Fibroblast of mammary gland (primary cell): ENCODE results near the gene PZP.

Source experiments
- DNase-seq: peaks from one replicate; pipeline ENCODE4 v3.0.0-alpha.2; 2010; ENCODE audit warnings: low read depth
- H3K4me3 ChIP-seq: 2 replicates; pipeline ENCODE4 v1.5.1; 2011; ENCODE audit warnings: low read depth, mild to moderate bottlenecking, low read length, moderate library complexity; ENCODE audit not compliant: control insufficient read depth
- CTCF ChIP-seq: conservative IDR thresholded peaks from 2 replicates; pipeline ENCODE4 v1.5.1; 2011; ENCODE audit warnings: low read depth, low read length, inconsistent platforms; ENCODE audit not compliant: control insufficient read depth, insufficient read depth

Gene PZP

GRCh38 chr12:9127936-9128663, 80.1 kb downstream of the PZP start:
- H3K4me3 ChIP-seq: no peak overlapping the region
- DNase-seq: no peak
- TF ChIP-seq CTCF: no peak

DNA sequence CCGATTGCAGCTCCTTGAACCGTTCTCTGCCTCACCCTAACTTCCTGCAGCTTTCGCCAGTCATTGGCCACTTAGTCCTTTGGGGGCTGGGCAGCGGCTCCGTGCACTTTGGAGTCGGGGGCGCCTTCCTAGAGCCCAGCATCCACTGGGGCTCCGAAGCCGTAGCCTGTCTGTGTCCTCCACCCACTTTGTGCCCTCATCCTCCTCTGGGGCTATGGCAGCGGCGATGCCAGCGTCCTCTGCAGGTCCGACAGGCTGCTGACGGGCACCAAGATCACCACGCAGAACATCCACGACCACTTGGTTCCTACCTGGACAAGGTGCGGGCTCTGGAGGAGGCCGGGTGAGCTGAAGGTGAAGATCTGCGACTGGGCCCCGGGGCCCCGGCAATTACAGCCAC, 80.7 kb downstream of the PZP start:
- TF ChIP-seq CTCF: no peak
- no peak overlapping the region for H3K4me3 ChIP-seq
- DNase-seq: no peak

DNA sequence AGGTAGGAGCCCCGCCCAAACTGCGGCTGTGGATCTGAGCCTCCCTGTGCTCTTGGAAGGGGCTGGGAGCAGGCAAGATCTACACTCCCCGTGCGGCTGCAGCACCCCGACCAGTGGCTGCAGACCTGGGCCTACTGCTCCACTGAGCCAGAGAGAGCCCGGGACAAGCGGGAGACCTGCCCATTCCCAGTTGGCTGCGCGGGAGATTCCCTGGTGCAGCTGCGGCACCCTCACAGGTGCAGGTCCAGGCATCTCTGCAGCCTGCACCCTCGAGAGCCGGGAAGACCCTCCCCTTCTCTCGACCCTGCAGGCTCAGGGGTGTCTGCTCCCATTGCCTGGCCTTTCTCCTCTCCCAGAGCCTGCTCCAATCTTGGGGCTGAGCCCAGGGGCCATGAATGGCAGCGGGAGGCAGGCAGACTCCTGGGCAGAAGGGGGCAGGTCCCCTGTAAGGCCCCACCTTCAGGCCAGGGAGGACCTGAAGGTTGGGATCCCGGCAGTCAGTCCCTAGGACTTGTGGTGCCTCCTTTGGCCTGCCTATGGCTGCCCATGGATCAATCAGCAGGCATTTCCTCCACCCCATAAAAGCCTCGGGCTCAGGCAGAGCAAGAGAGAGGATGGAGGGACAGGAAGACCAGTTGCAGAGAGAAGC, 83.7 kb downstream of the PZP start:
- no peak for TF ChIP-seq CTCF
- no peak for DNase-seq

GRCh38 chr12:9123781-9124382, 84.3 kb downstream of the PZP start:
- no peak overlapping the region for H3K4me3 ChIP-seq
- DNase-seq: no peak
- TF ChIP-seq CTCF: no peak

More for the DNA sequence above, 83.7 kb downstream of the PZP start:
- no peak overlapping the region for H3K4me3 ChIP-seq

GRCh38 chr12:9122091-9122609, 86.0 kb downstream of the PZP start:
- no peak for DNase-seq
- no peak overlapping the region for H3K4me3 ChIP-seq

More at GRCh38 chr12:9122091-9122609, 86.0 kb downstream of the PZP start:
- no peak for TF ChIP-seq CTCF
